HG03280 (cell line): ENCODE results near the gene APOE.
"Not testable (repeated sequence)": the region's sequence is repeated elsewhere in the genome, so short reads cannot be mapped to it uniquely, and the experiment has no call there.

Experiments used
- ATAC-seq: cut with Tn5 transposase; IDR thresholded peaks from one replicate; pipeline ENCODE4 v1.9.1; 2021; ENCODE audit warnings: mild to moderate bottlenecking, moderate library complexity; ENCODE audit not compliant: unreplicated experiment

Gene APOE

GRCh38 chr19:44905437-44906160 is at the start of gene APOE:
Gene APOE (plus strand): TSS chr19:44905796. CDS start chr19:44906625, 829 bp downstream.
- ATAC-seq: no peak

GRCh38 chr19:44856421-44857083 is 49.0 kb upstream of the APOE start:
- ATAC-seq: no peak

- ATAC-seq: no peak
Observed at GRCh38 chr19:44857837-44858236, 47.8 kb upstream of the APOE start.

- ATAC-seq: not testable (repeated sequence)
Observed at GRCh38 chr19:44861576-44861975, 44.0 kb upstream of the APOE start.

GRCh38 chr19:44863990-44864389 is 41.6 kb upstream of the APOE start:
- no peak for ATAC-seq

GRCh38 chr19:44865196-44865767 is 40.3 kb upstream of the APOE start:
- no peak for ATAC-seq

- no peak for ATAC-seq
Observed at GRCh38 chr19:44866664-44867063, 38.9 kb upstream of the APOE start.

GRCh38 chr19:44867578-44867977 is 38.0 kb upstream of the APOE start:
- no peak for ATAC-seq

GRCh38 chr19:44869733-44870470 is 35.7 kb upstream of the APOE start:
- no peak for ATAC-seq

GRCh38 chr19:44871809-44872208 is 33.8 kb upstream of the APOE start:
- ATAC-seq: no peak

GRCh38 chr19:44872661-44873060 is 32.9 kb upstream of the APOE start:
- no peak for ATAC-seq

- ATAC-seq: no peak
Observed at GRCh38 chr19:44874317-44874716, 31.3 kb upstream of the APOE start.

GRCh38 chr19:44875666-44876451 is 29.7 kb upstream of the APOE start:
- ATAC-seq: no peak

GRCh38 chr19:44876930-44877535 is 28.6 kb upstream of the APOE start:
- no peak for ATAC-seq

- no peak for ATAC-seq
Observed at GRCh38 chr19:44878120-44878865, 27.3 kb upstream of the APOE start.

- no peak for ATAC-seq
Observed at GRCh38 chr19:44879309-44880065, 26.1 kb upstream of the APOE start.

GRCh38 chr19:44882063-44882462 is 23.5 kb upstream of the APOE start:
- ATAC-seq: no peak

- not testable (repeated sequence) for ATAC-seq
Observed at GRCh38 chr19:44882619-44883397, 22.8 kb upstream of the APOE start.
